Measurements from ENCODE around the gene WRAP73.
"Not testable (repeated sequence)": the region's sequence is repeated elsewhere in the genome, so short reads cannot be mapped to it uniquely, and the experiment has no call there.

WRAP73 gene

DNA sequence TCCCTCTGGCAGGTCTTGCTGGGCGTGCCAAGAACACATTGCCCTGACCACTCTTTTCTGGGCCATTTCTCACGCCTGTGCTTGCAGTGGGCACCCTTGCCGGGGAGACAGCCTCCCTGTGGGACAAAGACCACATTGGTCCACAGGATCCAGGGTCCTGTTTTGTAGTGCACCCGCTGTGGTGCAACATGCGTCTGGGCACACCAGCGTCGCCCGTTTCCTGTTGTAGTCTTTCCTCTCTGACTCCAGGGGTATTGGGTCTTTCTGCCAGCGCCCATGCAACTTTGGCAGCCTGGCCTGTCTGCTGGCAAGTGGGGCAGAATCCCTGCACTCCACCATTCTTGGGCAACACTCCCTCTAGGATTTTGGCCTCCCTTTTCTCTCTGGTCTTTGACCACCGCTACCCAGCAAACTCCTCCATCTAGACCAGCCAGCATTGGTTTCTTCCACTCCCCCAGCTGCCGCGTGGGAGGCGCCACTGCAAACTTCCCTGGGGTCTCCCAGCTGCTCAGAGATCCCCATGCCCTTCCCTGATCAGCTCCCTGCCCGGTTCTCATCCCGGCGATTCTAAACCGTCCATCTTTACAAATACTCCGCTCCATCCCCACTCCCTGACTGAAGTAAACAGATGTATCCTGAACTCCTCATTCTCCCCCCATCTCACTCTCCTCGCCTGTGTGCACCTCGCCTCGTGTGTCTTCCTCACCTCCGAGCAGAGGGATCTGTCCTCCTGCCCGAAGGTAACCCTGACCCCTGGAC, 26.3 kb downstream of the WRAP73 start:
- Histone ChIP-seq H3K9ac (ENCODE audit: low read depth, low read length) (peak overlapping the region; percentile 45; the same call in 1 of the 2 replicates), H3K4me3 (ENCODE audit: low read length) (peak overlapping the region; percentile 87), H3K9me3 (ENCODE audit: insufficient read depth, low read depth, low read length) (no peaks in the 10 kb centered on the region), H3K36me3 (ENCODE audit: insufficient read depth, low read depth, low read length) (peaks cover 14% of the 10 kb centered on the region), H3K27me3 (ENCODE audit: insufficient read depth, low read length) (peaks cover 17% of the 10 kb centered on the region; the same call in 1 of the 2 replicates), H3K27ac (ENCODE audit: low read length) (no peak overlapping the region), H3K4me1 (ENCODE audit: insufficient read depth, low read length) (0 out of 2 replicates have a peak, but pooled peaks cover 4% of the 10 kb centered on the region)

DNA sequence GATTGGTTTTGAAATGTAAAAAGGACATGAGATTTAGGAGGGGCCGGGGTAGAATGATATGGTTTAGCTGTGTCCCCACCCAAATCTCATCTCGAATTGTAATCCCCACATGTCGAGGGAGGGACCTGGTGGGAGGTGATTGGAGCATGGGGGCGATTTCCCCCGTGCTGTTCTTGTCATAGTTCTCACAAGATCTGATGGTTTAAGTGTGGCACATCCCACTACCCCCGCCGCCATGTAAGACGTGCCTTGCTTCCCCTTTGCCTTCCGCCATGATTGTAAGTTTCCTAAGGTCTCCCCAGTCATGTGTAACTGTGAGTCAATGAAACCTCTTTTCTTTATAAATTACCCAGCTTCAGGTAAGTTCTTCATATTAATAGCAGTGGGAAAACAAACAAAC, 27.8 kb downstream of the WRAP73 start:
- H3K4me1 ChIP-seq (ENCODE audit: insufficient read depth, low read length); H3K9me3 ChIP-seq (ENCODE audit: insufficient read depth, low read depth, low read length); H3K4me3 ChIP-seq (ENCODE audit: low read length); H3K27ac ChIP-seq (ENCODE audit: low read length); H3K36me3 ChIP-seq (ENCODE audit: insufficient read depth, low read depth, low read length); H3K9ac ChIP-seq (ENCODE audit: low read depth, low read length): not testable (repeated sequence)
- peaks cover 17% of the 10 kb centered on the region; the same call in 1 of the 2 replicates for H3K27me3 ChIP-seq (ENCODE audit: insufficient read depth, low read length)

DNA sequence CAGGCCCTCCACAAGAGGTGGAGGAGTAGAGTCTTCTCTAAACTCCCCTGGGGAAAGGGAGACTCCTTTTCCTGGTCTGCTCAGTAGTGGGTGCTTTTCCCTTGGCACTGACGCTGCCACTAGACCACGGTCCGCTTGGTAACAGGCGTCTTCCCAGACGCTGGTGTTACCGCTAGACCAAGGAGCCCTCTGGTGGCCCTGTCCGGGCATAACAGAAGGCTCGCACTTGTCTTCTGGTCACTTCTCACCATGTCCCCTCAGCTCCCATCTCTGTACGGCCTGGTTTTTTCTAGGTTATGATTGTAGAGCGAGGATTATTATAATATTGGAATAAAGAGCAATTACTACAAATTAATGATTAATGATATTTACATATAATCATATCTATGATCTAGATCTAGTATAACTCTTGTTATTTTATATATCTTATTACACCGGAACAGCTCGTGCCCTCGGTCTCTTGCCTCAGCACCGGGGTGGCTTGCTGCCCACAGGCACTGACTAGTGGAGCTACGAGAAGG, 28.7 kb downstream of the WRAP73 start:
- peaks cover 17% of the 10 kb centered on the region; the same call in 1 of the 2 replicates for H3K27me3 ChIP-seq (ENCODE audit: insufficient read depth, low read length)
- H3K36me3 ChIP-seq (ENCODE audit: insufficient read depth, low read depth, low read length); H3K27ac ChIP-seq (ENCODE audit: low read length); H3K4me1 ChIP-seq (ENCODE audit: insufficient read depth, low read length); H3K9me3 ChIP-seq (ENCODE audit: insufficient read depth, low read depth, low read length); H3K4me3 ChIP-seq (ENCODE audit: low read length); H3K9ac ChIP-seq (ENCODE audit: low read depth, low read length): not testable (repeated sequence)

DNA sequence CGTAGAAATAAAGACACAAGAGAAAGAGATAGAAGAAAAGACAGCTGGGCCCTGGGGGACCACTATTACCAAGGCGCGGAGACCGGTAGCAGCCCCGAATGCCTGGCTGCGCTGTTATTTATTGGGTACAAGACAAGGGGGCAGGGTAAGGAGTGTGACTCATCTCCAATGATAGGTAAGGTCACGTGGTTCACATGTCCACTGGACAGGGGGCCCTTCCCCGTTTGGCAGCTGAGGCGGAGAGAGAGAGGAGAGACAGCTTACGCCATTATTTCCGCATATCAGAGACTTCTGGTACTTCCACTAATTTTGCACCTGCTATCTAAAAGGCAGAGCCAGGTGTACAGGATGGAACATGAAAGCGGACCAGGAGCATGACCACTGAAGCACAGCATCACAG, 29.2 kb downstream of the WRAP73 start:
- Histone ChIP-seq H3K9ac (ENCODE audit: low read depth, low read length) (no peak overlapping the region), H3K4me3 (ENCODE audit: low read length) (no peak overlapping the region), H3K27ac (ENCODE audit: low read length) (no peak overlapping the region), H3K4me1 (ENCODE audit: insufficient read depth, low read length) (0 out of 2 replicates have a peak, but pooled peaks cover 1% of the 10 kb centered on the region), H3K9me3 (ENCODE audit: insufficient read depth, low read depth, low read length) (no peaks in the 10 kb centered on the region), H3K36me3 (ENCODE audit: insufficient read depth, low read depth, low read length) (no peaks in the 10 kb centered on the region), H3K27me3 (ENCODE audit: insufficient read depth, low read length) (peaks cover 17% of the 10 kb centered on the region; the same call in 1 of the 2 replicates)

DNA sequence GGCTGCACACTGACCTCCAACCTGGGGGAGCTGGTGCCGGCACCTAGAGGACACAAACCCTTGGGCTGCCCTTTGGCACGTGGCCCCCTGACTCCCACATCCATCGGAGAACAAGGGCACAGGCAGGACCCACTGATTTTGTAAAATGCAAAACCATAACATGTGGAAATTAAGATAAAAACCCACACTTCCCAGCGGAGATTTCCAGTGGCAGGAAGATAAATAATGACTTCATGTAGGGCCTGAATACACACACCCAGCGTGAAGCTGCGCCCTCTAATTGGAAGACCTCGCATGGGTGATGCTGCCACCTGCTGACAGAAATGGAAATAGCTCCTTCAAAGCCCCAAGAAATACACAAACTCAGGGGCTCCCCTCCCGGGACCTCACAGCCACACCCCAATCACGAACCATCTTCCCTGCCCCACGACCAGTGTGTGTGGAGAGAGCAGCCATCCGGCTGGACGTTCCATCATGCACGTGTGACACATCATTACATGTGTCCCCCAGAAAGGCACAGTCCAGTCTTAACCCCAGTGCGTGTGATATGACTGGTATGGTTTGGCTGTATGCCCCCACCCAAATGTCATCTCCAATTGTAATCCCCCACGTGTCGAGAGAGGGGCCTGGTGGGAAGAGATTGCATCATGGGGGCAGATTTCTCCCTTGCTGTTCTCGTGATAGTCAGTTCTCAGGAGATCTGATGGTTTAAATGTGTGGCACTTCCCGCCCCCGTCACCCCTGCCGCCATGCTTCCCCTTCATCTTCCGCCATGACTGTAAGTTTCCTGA, 30.8 kb downstream of the WRAP73 start:
- no peaks in the 10 kb centered on the region for H3K36me3 ChIP-seq (ENCODE audit: insufficient read depth, low read depth, low read length)
- H3K9me3 ChIP-seq (ENCODE audit: insufficient read depth, low read depth, low read length): no peaks in the 10 kb centered on the region
- H3K9ac ChIP-seq (ENCODE audit: low read depth, low read length): no peak overlapping the region
- H3K4me1 ChIP-seq (ENCODE audit: insufficient read depth, low read length): peaks cover 6% of the 10 kb centered on the region
- peaks cover 17% of the 10 kb centered on the region; the same call in 1 of the 2 replicates for H3K27me3 ChIP-seq (ENCODE audit: insufficient read depth, low read length)
- H3K27ac ChIP-seq (ENCODE audit: low read length): no peak overlapping the region
- no peak overlapping the region for H3K4me3 ChIP-seq (ENCODE audit: low read length)

DNA sequence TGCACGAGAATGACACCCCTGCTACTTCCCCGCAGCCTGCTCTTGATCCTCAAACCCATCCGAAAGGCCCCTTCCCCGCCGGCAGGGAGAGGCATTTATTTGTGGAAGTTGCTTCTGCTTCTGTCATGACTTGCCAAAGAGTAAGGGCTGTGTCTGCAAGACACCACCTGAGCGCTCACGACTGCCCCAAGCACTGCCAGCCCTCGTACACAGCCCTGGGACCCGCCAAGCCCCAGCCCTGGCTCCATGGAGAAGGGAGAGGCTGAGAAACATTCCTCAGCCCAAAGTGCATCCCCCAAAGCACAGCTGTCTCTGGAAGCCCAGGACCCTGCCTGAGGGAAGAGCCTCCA, 31.4 kb downstream of the WRAP73 start:
- Histone ChIP-seq H3K36me3 (ENCODE audit: insufficient read depth, low read depth, low read length) (no peaks in the 10 kb centered on the region), H3K27me3 (ENCODE audit: insufficient read depth, low read length) (peaks cover 11% of the 10 kb centered on the region; the same call in 1 of the 2 replicates), H3K4me1 (ENCODE audit: insufficient read depth, low read length) (peaks cover 8% of the 10 kb centered on the region), H3K27ac (ENCODE audit: low read length) (no peak overlapping the region), H3K4me3 (ENCODE audit: low read length) (no peak overlapping the region), H3K9ac (ENCODE audit: low read depth, low read length) (no peak overlapping the region), H3K9me3 (ENCODE audit: insufficient read depth, low read depth, low read length) (no peaks in the 10 kb centered on the region)

- no peak overlapping the region for H3K27ac ChIP-seq (ENCODE audit: low read length)
- H3K36me3 ChIP-seq (ENCODE audit: insufficient read depth, low read depth, low read length): no peaks in the 10 kb centered on the region
- H3K9ac ChIP-seq (ENCODE audit: low read depth, low read length): no peak overlapping the region
- peaks cover 16% of the 10 kb centered on the region for H3K27me3 ChIP-seq (ENCODE audit: insufficient read depth, low read length)
- peaks cover 12% of the 10 kb centered on the region for H3K4me1 ChIP-seq (ENCODE audit: insufficient read depth, low read length)
- H3K4me3 ChIP-seq (ENCODE audit: low read length): no peak overlapping the region
- no peaks in the 10 kb centered on the region for H3K9me3 ChIP-seq (ENCODE audit: insufficient read depth, low read depth, low read length)
Observed at GRCh38 chr1:3617806-3618345, 32.0 kb downstream of the WRAP73 start.

GRCh38 chr1:3616861-3617260, 33.0 kb downstream of the WRAP73 start:
- Histone ChIP-seq H3K27ac (ENCODE audit: low read length) (no peak overlapping the region), H3K9me3 (ENCODE audit: insufficient read depth, low read depth, low read length) (no peaks in the 10 kb centered on the region), H3K4me3 (ENCODE audit: low read length) (no peak overlapping the region), H3K27me3 (ENCODE audit: insufficient read depth, low read length) (peaks cover 26% of the 10 kb centered on the region), H3K9ac (ENCODE audit: low read depth, low read length) (no peak overlapping the region), H3K4me1 (ENCODE audit: insufficient read depth, low read length) (peaks cover 12% of the 10 kb centered on the region), H3K36me3 (ENCODE audit: insufficient read depth, low read depth, low read length) (no peaks in the 10 kb centered on the region)

- Histone ChIP-seq H3K36me3 (ENCODE audit: insufficient read depth, low read depth, low read length) (no peaks in the 10 kb centered on the region), H3K27me3 (ENCODE audit: insufficient read depth, low read length) (peaks cover 27% of the 10 kb centered on the region), H3K9ac (ENCODE audit: low read depth, low read length) (no peak overlapping the region), H3K27ac (ENCODE audit: low read length) (no peak overlapping the region), H3K4me3 (ENCODE audit: low read length) (no peak overlapping the region), H3K4me1 (ENCODE audit: insufficient read depth, low read length) (peaks cover 13% of the 10 kb centered on the region), H3K9me3 (ENCODE audit: insufficient read depth, low read depth, low read length) (no peaks in the 10 kb centered on the region)
Observed at GRCh38 chr1:3614755-3615742, 34.9 kb downstream of the WRAP73 start.

GRCh38 chr1:3612123-3612522, 37.8 kb downstream of the WRAP73 start:
- Histone ChIP-seq H3K27me3 (ENCODE audit: insufficient read depth, low read length) (peaks cover 24% of the 10 kb centered on the region), H3K9me3 (ENCODE audit: insufficient read depth, low read depth, low read length) (no peaks in the 10 kb centered on the region), H3K4me3 (ENCODE audit: low read length) (peak overlapping the region; percentile 54; the same call in 1 of the 2 replicates), H3K9ac (ENCODE audit: low read depth, low read length) (no peak overlapping the region), H3K27ac (ENCODE audit: low read length) (no peak overlapping the region), H3K4me1 (ENCODE audit: insufficient read depth, low read length) (peaks cover 16% of the 10 kb centered on the region), H3K36me3 (ENCODE audit: insufficient read depth, low read depth, low read length) (no peaks in the 10 kb centered on the region)
